Neuronal stem cell (in vitro differentiated cells): ENCODE results near the gene UGT1A7.

Source experiments
- DNase-seq: peaks from one replicate; pipeline ENCODE4 v3.0.0-alpha.2; 2013; ENCODE audit warnings: low spot score
- H2AFZ ChIP-seq: one replicate; pipeline ENCODE4 v1.6.1; 2013; ENCODE audit warnings: mild to moderate bottlenecking, low read length, inconsistent platforms
- H2AK5ac ChIP-seq: 2 replicates; pipeline ENCODE4 v1.6.1; 2013; ENCODE audit warnings: low read depth, mild to moderate bottlenecking, inconsistent platforms, low read length, moderate library complexity, mixed read lengths
- H2BK120ac ChIP-seq: 2 replicates; pipeline ENCODE4 v1.6.1; 2013; ENCODE audit warnings: low read depth, mild to moderate bottlenecking, inconsistent platforms, low read length, moderate library complexity, mixed read lengths
- H2BK12ac ChIP-seq: one replicate; pipeline ENCODE4 v1.6.1; 2013; ENCODE audit warnings: low read length, inconsistent platforms
- H2BK15ac ChIP-seq: 2 replicates; pipeline ENCODE4 v1.6.1; 2013; ENCODE audit warnings: mild to moderate bottlenecking, low read length, inconsistent platforms, mixed read lengths
- H2BK5ac ChIP-seq: one replicate; pipeline ENCODE4 v1.6.1; 2013; ENCODE audit warnings: inconsistent platforms, mild to moderate bottlenecking, low read length, moderate library complexity
- H3K14ac ChIP-seq: one replicate; pipeline ENCODE4 v1.6.1; 2013; ENCODE audit warnings: low read length, inconsistent platforms
- H3K18ac ChIP-seq: 2 replicates; pipeline ENCODE4 v1.6.1; 2013; ENCODE audit warnings: low read length, inconsistent platforms
- H3K23ac ChIP-seq: 2 replicates; pipeline ENCODE4 v1.6.1; 2013; ENCODE audit warnings: low read depth, mild to moderate bottlenecking, mixed read lengths, low read length, inconsistent platforms; ENCODE audit not compliant: poor library complexity
- H3K27ac ChIP-seq: replicated peaks from 3 replicates; pipeline ENCODE4 v1.5.1; 2013; ENCODE audit warnings: low read length, inconsistent platforms
- H3K27me3 ChIP-seq, 3 experiments: 2 replicates each; pipeline ENCODE4 v1.6.1; 2013; ENCODE audit warnings: low read length in 3 of 3, mild to moderate bottlenecking in 2 of 3, inconsistent platforms in 1 of 3, low read depth in 1 of 3, mixed read lengths in 1 of 3, moderate library complexity in 1 of 3; ENCODE audit not compliant: control insufficient read depth in 3 of 3, insufficient read depth in 3 of 3
- H3K36me3 ChIP-seq, 2 donors: replicated peaks in 1 of 2; 2 replicates each; pipeline ENCODE4 v1.6.1; 2013; ENCODE audit warnings: low read length in 2 of 2; ENCODE audit not compliant: control insufficient read depth in 2 of 2, insufficient read depth in 2 of 2
- H3K4ac ChIP-seq: 2 replicates; pipeline ENCODE4 v1.6.1; 2013; ENCODE audit warnings: inconsistent platforms, mild to moderate bottlenecking, low read length, moderate library complexity
- H3K4me1 ChIP-seq, 2 donors: 1 replicate in 1 of 2; 2 replicates in 1 of 2; pipeline ENCODE4 v1.6.1; 2013; ENCODE audit warnings: low read length in 2 of 2, low read depth in 1 of 2; ENCODE audit not compliant: control insufficient read depth in 2 of 2, insufficient read depth in 1 of 2
- H3K4me2 ChIP-seq: one replicate; pipeline ENCODE4 v1.6.1; 2013; ENCODE audit warnings: mild to moderate bottlenecking, low read length, inconsistent platforms; ENCODE audit not compliant: insufficient read depth, poor library complexity, severe bottlenecking
- H3K4me3 ChIP-seq, 2 donors: 2 replicates each; pipeline ENCODE4 v1.5.1; 2013; ENCODE audit warnings: low read length in 2 of 2, mild to moderate bottlenecking in 2 of 2, inconsistent platforms in 1 of 2, moderate library complexity in 1 of 2
- H3K79me1 ChIP-seq: one replicate; pipeline ENCODE4 v1.6.1; 2013; ENCODE audit warnings: low read depth, mild to moderate bottlenecking, inconsistent platforms, low read length, moderate library complexity
- H3K9ac ChIP-seq: one replicate; pipeline ENCODE4 v1.6.1; 2013; ENCODE audit warnings: mild to moderate bottlenecking, low read depth, low read length, inconsistent platforms; ENCODE audit not compliant: poor library complexity
- H3K9me3 ChIP-seq, 2 donors: replicated peaks in 1 of 2; 2 replicates each; pipeline versions ENCODE3 to v1.6.1; 2013; ENCODE audit warnings: low read length in 2 of 2, mild to moderate bottlenecking in 2 of 2, inconsistent platforms in 1 of 2, low read depth in 1 of 2, mixed read lengths in 1 of 2, moderate library complexity in 1 of 2; ENCODE audit not compliant: control insufficient read depth in 2 of 2, insufficient read depth in 1 of 2
- H4K8ac ChIP-seq: one replicate; pipeline ENCODE4 v1.6.1; 2013; ENCODE audit warnings: low read depth, mild to moderate bottlenecking, inconsistent platforms, low read length, moderate library complexity
- H4K91ac ChIP-seq: one replicate; pipeline ENCODE4 v1.6.1; 2013; ENCODE audit warnings: low read length, low read depth, mild to moderate bottlenecking, inconsistent platforms; ENCODE audit not compliant: poor library complexity
- WGBS, 2 donors: extraction: QIAGEN DNeasy Blood & Tissue Kit; methylation state at CpG; one replicate each; pipeline ENCODE4 v1.1.7; 2013; ENCODE audit warnings: missing lambda C conversion rate in 2 of 2, mixed read lengths in 1 of 2; ENCODE audit not compliant: insufficient read length in 2 of 2, insufficient replicate concordance in 1 of 2; ENCODE audit errors: extremely low coverage in 2 of 2; 5-methylcytosine and 5-hydroxymethylcytosine counted together

Gene UGT1A7

DNA sequence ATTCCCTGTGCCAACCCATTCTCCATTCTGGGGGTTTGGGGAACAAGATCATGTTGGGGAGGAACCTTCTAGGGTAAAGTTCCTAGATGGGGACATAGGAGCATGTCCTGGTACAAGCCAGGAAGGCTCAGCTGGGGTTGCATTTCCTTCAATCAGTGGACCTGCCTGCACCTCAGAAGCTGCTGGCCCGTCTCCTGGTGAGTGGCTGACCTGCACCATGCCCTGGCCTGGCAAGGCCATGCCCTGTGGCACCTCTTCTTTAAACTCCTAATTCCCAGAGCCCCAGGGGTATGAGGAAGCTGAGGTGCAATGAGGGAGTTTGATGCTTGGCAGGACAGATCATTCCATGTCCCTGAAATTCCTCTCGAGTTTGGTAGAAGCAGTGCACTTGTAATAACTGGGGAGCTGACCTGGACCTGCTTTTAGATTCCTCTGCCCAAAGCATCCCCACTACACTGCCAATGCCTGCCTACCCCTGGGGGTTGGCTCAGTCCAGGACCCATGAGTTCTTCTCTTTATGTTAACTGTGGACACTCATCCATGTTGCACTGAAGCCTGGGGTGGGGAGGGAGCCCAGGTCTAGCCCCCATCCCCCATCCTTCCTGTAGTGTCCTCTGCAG is 121.7 kb downstream of the UGT1A7 start:
- no CpG with 5 or more reads among the region's 2 CpGs for WGBS, 2 donors
- no peak overlapping the region for H3K9ac ChIP-seq
- no peak overlapping the region for H3K4me2 ChIP-seq
- H4K8ac ChIP-seq: no peak overlapping the region
- H3K4me3 ChIP-seq: no peak overlapping the region
- no peak for DNase-seq
- no peak overlapping the region for H3K14ac ChIP-seq
- no peak overlapping the region for H2BK5ac ChIP-seq
- no peak overlapping the region for H2BK12ac ChIP-seq
- H2AK5ac ChIP-seq: no peak overlapping the region
- H2BK15ac ChIP-seq: no peak overlapping the region
- H2BK120ac ChIP-seq: no peak overlapping the region
- peaks cover 0 to 2% of the 10 kb centered on the region in 2 donors for H3K4me1 ChIP-seq
- H3K27me3 ChIP-seq: peaks cover 0 to 13% (median 0%) of the 10 kb centered on the region in 3 experiments
- H3K4ac ChIP-seq: no peak overlapping the region
- no peak overlapping the region for H4K91ac ChIP-seq
- no peaks in the 10 kb centered on the region for H3K79me1 ChIP-seq
- no peak overlapping the region for H3K27ac ChIP-seq
- no peak overlapping the region for H3K18ac ChIP-seq
- no peak overlapping the region for H2AFZ ChIP-seq
- H3K36me3 ChIP-seq: no peaks in the 10 kb centered on the region
- no peak overlapping the region for H3K23ac ChIP-seq
- peaks cover 0 to 2% of the 10 kb centered on the region in 2 donors for H3K9me3 ChIP-seq

DNA sequence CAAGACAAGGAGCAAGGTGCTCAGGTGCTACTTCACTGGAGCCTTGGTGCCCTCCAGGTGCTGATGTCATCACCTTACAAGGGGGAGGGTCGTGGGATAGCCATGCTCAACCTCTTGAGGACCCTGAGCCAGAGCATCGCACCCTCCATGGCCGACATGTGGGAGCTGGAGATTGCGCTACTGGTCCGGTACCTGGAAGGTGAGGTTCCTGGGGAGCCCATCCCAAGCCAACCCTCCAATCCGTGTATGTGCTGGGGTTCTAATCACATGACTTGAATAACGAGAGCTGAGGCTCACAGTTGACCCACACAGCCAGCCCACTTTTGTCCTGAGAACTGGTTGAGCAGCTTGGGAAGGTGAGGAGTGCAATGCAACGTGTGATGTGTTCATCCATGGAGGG is 122.3 kb downstream of the UGT1A7 start:
- Histone ChIP-seq H3K4ac (no peak overlapping the region), H2BK15ac (peak overlapping the region; percentile 20), H3K4me2 (no peak overlapping the region), H3K9ac (no peak overlapping the region), H3K4me3 (peak overlapping the region in 1 of 2 donors; percentile 23), H3K27ac (no peak overlapping the region), H4K91ac (no peak overlapping the region), H2BK12ac (no peak overlapping the region), H3K4me1 (peaks cover 0 to 2% of the 10 kb centered on the region in 2 donors), H4K8ac (no peak overlapping the region), H3K79me1 (no peaks in the 10 kb centered on the region), H3K23ac (no peak overlapping the region), H3K36me3 (no peaks in the 10 kb centered on the region), H2AK5ac (no peak overlapping the region), H2AFZ (no peak overlapping the region), H3K9me3 (peaks cover 0 to 2% of the 10 kb centered on the region in 2 donors), H3K14ac (no peak overlapping the region), H3K18ac (peak overlapping the region; percentile 12), H2BK120ac (no peak overlapping the region), H2BK5ac (no peak overlapping the region), H3K27me3 (peaks cover 0 to 16% (median 0%) of the 10 kb centered on the region in 3 experiments)
- WGBS, 2 donors: no CpG with 5 or more reads among the region's 8 CpGs
- DNase-seq: no peak

DNA sequence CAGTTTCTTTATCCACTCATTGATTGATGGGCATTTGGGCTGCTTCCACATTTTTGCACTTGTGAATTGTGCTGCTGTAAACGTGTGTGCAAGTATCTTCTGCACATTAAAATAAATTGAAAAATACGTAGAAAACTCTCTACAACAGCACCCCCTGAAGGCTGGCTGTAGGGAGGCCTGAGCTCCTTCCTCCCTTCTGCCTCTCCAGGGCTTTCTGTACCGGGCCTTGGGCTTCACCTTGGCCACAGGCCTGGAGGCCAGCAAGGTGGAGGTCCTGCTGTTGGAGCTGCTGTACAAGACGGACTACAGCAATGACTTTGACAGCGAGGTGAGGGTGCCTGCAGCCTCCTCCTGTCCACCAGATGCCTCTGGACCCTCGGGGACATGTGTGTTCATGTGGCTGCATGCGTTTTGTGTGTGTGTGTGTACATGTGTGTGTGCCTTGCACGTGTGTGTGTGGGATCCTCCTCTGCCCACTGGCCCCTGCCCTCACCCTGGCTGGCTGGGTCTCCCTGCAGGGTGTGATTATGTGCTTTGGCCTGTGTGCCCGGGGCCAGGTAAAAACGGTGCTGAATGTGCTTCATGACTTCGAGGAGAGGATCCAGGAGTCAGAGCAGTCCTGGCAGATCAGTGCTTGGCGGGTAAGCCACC is 125.6 kb downstream of the UGT1A7 start:
- Histone ChIP-seq H3K27ac (no peak overlapping the region), H4K8ac (no peak overlapping the region), H3K18ac (peak overlapping the region; percentile 67), H3K27me3 (peaks cover 0 to 16% (median 0%) of the 10 kb centered on the region in 3 experiments), H3K4me1 (no peaks in the 10 kb centered on the region), H2AFZ (no peak overlapping the region), H3K23ac (no peak overlapping the region), H3K4ac (no peak overlapping the region), H2AK5ac (peak overlapping the region; percentile 2), H3K4me2 (no peak overlapping the region), H2BK12ac (no peak overlapping the region), H2BK15ac (no peak overlapping the region), H2BK5ac (no peak overlapping the region), H3K9ac (no peak overlapping the region), H3K36me3 (no peaks in the 10 kb centered on the region), H3K9me3 (peaks cover 0 to 2% of the 10 kb centered on the region in 2 donors), H4K91ac (no peak overlapping the region), H3K79me1 (no peaks in the 10 kb centered on the region), H3K4me3 (peak overlapping the region in 1 of 2 donors; percentile 46), H2BK120ac (no peak overlapping the region), H3K14ac (no peak overlapping the region)
- WGBS, 2 donors: no CpG with 5 or more reads among the region's 12 CpGs
- DNase-seq: no peak
